ENCODE results near the gene FILIP1L.
A peak's percentile ranks its signal among the peaks of the same experiment; 100 is the strongest.

The FILIP1L gene

DNA sequence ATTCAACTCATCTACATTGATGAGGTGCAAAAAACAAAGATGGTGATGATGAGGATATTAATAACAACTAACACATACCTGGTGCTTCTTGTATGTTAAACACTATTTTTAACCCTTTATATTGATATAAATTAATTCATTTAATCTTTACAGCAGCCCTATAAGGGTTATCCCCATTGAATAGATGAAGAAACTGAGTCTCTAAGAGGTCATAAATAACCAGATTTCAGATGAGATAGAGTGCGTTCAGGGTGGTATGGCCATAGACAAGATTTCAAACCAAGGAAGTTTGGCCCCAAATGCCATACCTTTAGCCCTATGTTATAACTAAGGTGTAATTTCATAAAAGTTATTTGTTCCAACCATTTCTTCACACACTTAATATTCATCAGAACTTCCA, 214.1 kb downstream of the FILIP1L start:
- DNase-seq (ENCODE audit: extremely low read depth in 1 of 2, low read depth in 1 of 2): no peak

- DNase-seq (ENCODE audit: extremely low read depth in 1 of 2, low read depth in 1 of 2): no peak
Measured at GRCh38 chr3:99899603-99900002, 214.7 kb downstream of the FILIP1L start.

- DNase-seq (ENCODE audit: extremely low read depth in 1 of 2, low read depth in 1 of 2): no peak
Measured at GRCh38 chr3:99896482-99896881, 217.8 kb downstream of the FILIP1L start.

DNA sequence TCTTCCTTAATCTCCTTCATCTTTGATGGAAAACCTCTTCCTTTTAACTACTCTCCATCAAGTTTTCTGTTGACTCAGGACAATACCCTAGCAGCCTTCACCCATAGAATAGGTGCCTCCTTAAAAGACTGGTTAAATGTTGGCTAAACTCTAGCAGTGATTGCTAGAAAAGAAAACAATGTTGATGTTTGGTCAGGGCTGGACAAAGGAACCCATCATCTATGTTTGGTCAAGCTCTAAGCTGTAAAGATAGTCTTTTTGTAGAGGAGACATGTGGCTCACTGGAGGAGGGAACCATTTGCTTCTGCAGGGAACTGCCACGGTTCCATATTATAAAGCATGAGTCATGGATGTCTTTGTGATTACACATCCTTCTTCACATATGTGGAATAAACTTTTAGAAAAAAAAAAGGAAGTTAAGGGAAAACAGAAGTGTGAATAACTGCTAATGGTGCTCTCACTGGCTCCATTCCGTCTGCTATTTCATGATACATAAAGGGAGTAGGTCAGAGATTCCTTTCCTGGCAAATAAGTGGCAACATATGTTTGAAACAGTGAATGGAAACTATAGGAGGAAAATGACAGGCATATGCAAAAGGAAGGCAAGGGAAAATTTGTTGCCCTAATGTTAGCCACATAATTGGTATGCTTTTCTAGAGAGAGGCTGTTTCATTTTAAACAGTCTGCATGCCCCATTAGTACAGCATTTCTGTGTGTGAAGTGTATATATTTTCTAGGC, 218.4 kb downstream of the FILIP1L start:
- no peak for DNase-seq (ENCODE audit: extremely low read depth in 1 of 2, low read depth in 1 of 2)

- no peak for DNase-seq (ENCODE audit: extremely low read depth in 1 of 2, low read depth in 1 of 2)
Measured at GRCh38 chr3:99895131-99895696, 219.1 kb downstream of the FILIP1L start.

GRCh38 chr3:99892332-99892731, 222.0 kb downstream of the FILIP1L start:
- no peak for DNase-seq (ENCODE audit: extremely low read depth in 1 of 2, low read depth in 1 of 2)

DNA sequence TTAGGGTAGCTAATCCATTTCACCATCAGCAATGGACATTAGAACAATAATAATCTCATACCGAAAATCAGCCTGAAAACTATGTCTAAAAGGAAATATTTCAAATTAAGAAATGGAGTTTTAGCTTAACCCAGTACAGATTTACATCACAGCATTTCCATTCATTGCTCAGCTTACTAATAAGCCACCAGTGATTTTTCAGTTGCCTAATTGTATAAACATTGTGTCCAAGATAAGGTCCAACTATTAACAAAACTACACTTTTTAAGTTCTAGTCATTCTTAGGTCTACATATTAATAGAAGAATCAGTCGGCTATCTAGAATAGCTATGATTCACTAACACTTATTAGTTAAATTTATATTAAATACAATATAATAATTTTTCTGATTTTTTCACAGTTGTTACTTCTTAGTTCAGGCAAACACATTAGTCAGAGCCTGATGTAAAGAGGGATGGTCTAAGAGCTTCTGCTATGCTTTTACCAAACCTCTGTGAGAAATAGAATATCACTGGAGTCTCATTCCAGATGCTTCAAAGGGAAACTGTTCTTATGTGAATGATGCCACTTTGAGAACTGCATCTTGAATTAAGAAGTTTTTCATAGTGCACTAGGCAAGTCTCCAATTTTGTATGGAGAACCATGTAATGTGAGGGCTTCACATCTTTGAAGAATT, 222.6 kb downstream of the FILIP1L start:
- no peak for DNase-seq (ENCODE audit: extremely low read depth in 1 of 2, low read depth in 1 of 2)

DNA sequence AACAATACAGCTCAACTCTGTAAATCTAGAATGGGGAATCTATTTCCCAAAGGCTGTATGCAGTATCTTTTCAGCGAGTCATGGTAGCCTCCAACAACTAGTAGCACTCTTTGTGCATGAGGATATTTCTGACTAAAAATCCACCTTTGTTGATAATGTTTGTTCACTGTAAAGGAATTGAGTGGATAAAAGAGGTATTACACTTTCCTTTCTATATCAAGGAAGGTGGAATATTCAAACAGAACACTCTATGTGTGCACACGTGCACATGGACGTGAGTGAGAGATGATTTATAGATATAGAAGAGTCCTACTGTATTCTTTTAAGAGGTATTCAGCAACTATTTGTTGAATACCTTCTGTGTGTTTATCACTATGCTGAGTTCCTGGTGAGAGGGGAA, 228.4 kb downstream of the FILIP1L start:
- DNase-seq (ENCODE audit: extremely low read depth in 1 of 2, low read depth in 1 of 2): no peak

DNA sequence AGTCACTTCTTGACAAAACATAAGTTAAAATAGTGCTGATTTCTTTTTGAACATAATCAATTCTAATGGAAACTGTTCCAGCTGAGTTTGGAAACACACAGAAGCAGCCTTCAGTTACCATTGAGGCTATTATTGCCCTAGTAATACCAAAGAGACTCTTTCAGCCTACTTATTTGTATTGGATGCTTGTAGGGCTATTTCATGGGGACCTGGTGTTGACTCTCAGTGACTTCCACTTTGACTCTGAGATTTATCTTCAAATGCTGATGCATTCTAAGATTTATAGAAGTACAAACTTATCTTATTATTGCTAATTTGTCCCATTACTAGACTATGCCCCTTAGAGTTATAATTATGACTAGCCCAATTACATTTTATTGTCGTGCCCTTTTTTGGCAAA, 229.2 kb downstream of the FILIP1L start:
- DNase-seq (ENCODE audit: extremely low read depth in 1 of 2, low read depth in 1 of 2): no peak

- no peak for DNase-seq (ENCODE audit: extremely low read depth in 1 of 2, low read depth in 1 of 2)
Measured at GRCh38 chr3:99884484-99884883, 229.8 kb downstream of the FILIP1L start.

GRCh38 chr3:99883693-99884092, 230.6 kb downstream of the FILIP1L start:
- DNase-seq (ENCODE audit: extremely low read depth in 1 of 2, low read depth in 1 of 2): no peak

- no peak for DNase-seq (ENCODE audit: extremely low read depth in 1 of 2, low read depth in 1 of 2)
Measured at GRCh38 chr3:99883138-99883461, 231.2 kb downstream of the FILIP1L start.

- DNase-seq (ENCODE audit: extremely low read depth in 1 of 2, low read depth in 1 of 2): no peak
Measured at GRCh38 chr3:99882436-99883137, 231.7 kb downstream of the FILIP1L start.

GRCh38 chr3:99881121-99881524, 233.2 kb downstream of the FILIP1L start:
- no peak for DNase-seq (ENCODE audit: extremely low read depth in 1 of 2, low read depth in 1 of 2)

DNA sequence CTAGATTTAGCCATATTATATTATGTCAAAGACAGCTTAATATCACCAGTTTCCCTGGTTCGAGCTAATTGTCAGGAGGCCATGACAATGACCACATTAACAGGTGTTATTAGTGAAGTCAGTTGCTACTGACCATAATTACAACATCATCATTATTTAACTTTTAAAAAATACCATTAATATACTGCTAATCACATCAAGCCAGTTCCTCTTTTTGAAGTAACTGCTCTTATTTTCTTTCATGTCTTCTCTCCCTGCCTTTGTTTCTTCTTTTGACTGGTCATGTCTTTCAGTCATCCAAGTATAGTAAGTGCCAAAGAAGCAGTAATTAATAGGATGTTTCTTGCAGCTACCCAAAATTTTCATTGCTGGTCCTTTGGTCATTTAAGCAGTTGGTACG, 235.0 kb downstream of the FILIP1L start:
- DNase-seq (ENCODE audit: extremely low read depth in 1 of 2, low read depth in 1 of 2): no peak

DNA sequence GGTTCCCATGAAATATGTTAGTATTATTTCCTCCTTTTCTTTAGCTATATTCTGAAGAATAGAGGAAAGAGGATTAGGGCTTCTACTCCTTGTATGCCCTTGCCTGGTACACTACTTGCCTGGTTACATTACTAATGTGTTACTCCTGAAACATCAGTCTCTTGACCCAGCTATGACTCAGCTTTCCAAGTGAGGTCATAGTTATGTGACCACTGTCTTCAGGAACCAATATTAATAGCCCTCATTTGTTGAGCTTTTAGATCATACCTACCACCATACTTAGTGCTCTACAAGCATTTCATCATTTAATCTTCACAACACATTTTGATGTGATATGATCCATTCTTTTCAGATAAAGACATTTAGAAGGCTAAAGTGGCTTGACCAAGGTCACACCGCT, 236.3 kb downstream of the FILIP1L start:
- DNase-seq (ENCODE audit: extremely low read depth in 1 of 2, low read depth in 1 of 2): no peak

DNA sequence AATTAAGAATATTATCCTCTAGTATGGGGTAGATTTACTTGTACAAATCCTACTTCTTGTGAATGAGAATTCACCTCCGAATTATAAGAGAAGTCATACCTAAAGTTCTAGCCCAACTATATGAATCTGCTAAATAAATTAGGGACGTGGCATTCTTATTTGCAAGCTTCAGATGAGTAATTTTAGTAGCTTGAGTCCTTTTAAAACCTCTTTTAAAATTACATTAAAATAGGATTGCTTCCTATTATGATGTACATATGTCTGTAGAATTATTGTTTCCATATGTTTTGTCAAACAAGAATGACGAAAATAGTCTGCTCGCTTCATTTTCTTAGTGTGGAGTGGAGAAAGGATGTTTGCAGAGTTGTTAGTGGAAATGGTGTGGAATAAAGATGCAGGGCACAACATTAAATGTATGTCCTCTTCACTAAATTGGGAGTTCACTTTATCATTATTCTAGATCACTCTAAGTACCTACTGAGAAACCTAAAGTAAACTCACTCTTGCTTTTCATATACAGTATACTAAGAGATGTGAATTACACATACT, 237.2 kb downstream of the FILIP1L start:
- no peak for DNase-seq (ENCODE audit: extremely low read depth in 1 of 2, low read depth in 1 of 2)

- peak; percentile 27 to 49 for DNase-seq (ENCODE audit: extremely low read depth in 1 of 2, low read depth in 1 of 2)
Measured at GRCh38 chr3:99875929-99876841, 238.1 kb downstream of the FILIP1L start.

DNA sequence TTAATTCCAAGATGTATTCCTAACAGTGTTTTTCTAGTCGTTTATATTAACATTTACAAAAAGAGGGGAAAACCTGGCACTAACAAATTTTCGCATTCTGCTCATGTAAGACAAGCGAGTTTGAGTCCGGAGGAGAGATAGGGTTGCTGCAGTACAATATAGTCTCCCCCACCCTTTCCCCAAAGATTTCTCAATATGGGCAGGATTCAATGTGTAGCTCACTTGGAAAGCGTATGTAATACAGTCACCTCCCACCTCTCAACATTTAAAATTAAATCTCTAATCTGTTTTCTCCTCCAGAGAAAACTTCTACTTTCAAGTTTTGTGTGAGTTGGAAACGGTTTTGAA, 238.7 kb downstream of the FILIP1L start:
- DNase-seq (ENCODE audit: extremely low read depth in 1 of 2, low read depth in 1 of 2): no peak

- no peak for DNase-seq (ENCODE audit: extremely low read depth in 1 of 2, low read depth in 1 of 2)
Measured at GRCh38 chr3:99874237-99875002, 239.9 kb downstream of the FILIP1L start.
